HepG2 (cell line): Measurements from ENCODE around the gene PPP1R18. TPM values are rescaled to one million over a fixed set of nuclear protein-coding genes. Genes with fewer than 3 reads are reported as not detected.
A peak's percentile ranks its signal among the peaks of the same experiment; 100 is the strongest.

Experiments used
- AFF4 ChIP-seq: sonication (generic); formaldehyde crosslinking; IDR thresholded peaks from 2 replicates; pipeline ENCODE4 v1.4.0; 2020; ENCODE audit warnings: missing genetic modification reagents
- DBP ChIP-seq: sonication (generic); formaldehyde crosslinking; IDR thresholded peaks from 2 replicates; pipeline ENCODE4 v1.4.0; 2020; ENCODE audit warnings: missing genetic modification reagents; ENCODE audit errors: not compliant biosample characterization
- MLXIP ChIP-seq: sonication (generic); formaldehyde crosslinking; IDR thresholded peaks from 2 replicates; pipeline ENCODE4 v1.9.0; 2021; ENCODE audit warnings: missing genetic modification reagents, borderline replicate concordance
- NCOR1 ChIP-seq: fragments of 200-600 bp; sonication (generic); IDR thresholded peaks from 2 replicates; pipeline ENCODE4 v1.7.0; 2017; ENCODE audit warnings: antibody characterized with exemption, low read length, borderline replicate concordance
- NFYC ChIP-seq: IDR thresholded peaks from 2 replicates; pipeline ENCODE4 v1.6.1; 2016; ENCODE audit warnings: missing genetic modification reagents, missing compliant biosample characterization
- PATZ1 ChIP-seq: sonication (generic); formaldehyde crosslinking; IDR thresholded peaks from 2 replicates; pipeline ENCODE4 v1.4.0; 2020; ENCODE audit warnings: missing genetic modification reagents
- ZNF362 ChIP-seq: sonication (generic); formaldehyde crosslinking; IDR thresholded peaks from 2 replicates; pipeline ENCODE4 v1.4.0; 2020; ENCODE audit warnings: missing genetic modification reagents, mild to moderate bottlenecking, borderline replicate concordance
- ZNF441 ChIP-seq: sonication (generic); formaldehyde crosslinking; IDR thresholded peaks from 2 replicates; pipeline ENCODE4 v1.7.0; 2021; ENCODE audit warnings: missing genetic modification reagents, borderline replicate concordance
- polyA plus RNA-seq, 8 experiments: library from polyadenylated mRNA; depleted of rRNA in 3 of 8; stranded (reverse) in 7 of 8; unstranded in 1 of 8; fragments of >200 nt; fragmentation: Illumina TruSeq in 4 of 8; extraction: Trizol in 4 of 8; gene quantifications; 2 replicates each; pipeline versions ENCODE4 v1.2.1 to v1.2.3, GENCODE V29; 2011 to 2016; ENCODE audit warnings: low read depth in 4 of 8, missing spikeins in 1 of 8, mixed read lengths in 1 of 8; ENCODE audit not compliant: insufficient read depth in 1 of 8
- total RNA-seq, 5 experiments: library from RNA; depleted of rRNA; stranded (reverse); fragments of >200 nt; fragmentation: Illumina TruSeq; extraction: Trizol; gene quantifications; 2 replicates each; pipeline ENCODE4 v1.2.3, GENCODE V29; 2016; ENCODE audit warnings: low read depth in 1 of 5

The PPP1R18 gene
- total and polyA plus RNA-seq, 2 of the 13 experiments (the other 11 are each of a cell fraction or from before 2014, with no cell fraction given): 4.9 to 9.2 TPM

GRCh38 chr6:30626484-30627366 lies 59.7 kb downstream of the PPP1R18 start, which contains the start of gene ATAT1 (continued):
- TF ChIP-seq PATZ1: peak; percentile 93
- no peak for TF ChIP-seq MLXIP
- peak; percentile 58; the same call in 1 of the 2 replicates for TF ChIP-seq ZNF362 (CRISPR knock-in tag)
- TF ChIP-seq ZNF441 (CRISPR knock-in tag): no peak
- no peak for TF ChIP-seq AFF4
- TF ChIP-seq DBP (CRISPR knock-in tag): no peak
- no peak; the same call in none of the 2 replicates for TF ChIP-seq NFYC (CRISPR knock-in tag)
- TF ChIP-seq NCOR1: peak; percentile 16; the same call in 1 of the 2 replicates
